Mammary epithelial cell (primary cell): ENCODE measurements around the gene TRIM36.

Experiments
- EZH2 ChIP-seq: IDR thresholded peaks from 2 replicates; pipeline ENCODE4 v1.6.1; 2012; ENCODE audit warnings: low read length, inconsistent platforms, borderline replicate concordance
- TF ChIP-seq, protein P1 (sequence below), 2 donors: IDR thresholded peaks in 1 of 2; conservative IDR thresholded peaks in 1 of 2; 2 replicates each; pipeline ENCODE4 v1.5.1; 2011 to 2012; ENCODE audit warnings: inconsistent platforms in 2 of 2, low read length in 2 of 2, mild to moderate bottlenecking in 2 of 2, control low read depth in 1 of 2, low read depth in 1 of 2; ENCODE audit not compliant: insufficient read depth in 1 of 2; ENCODE audit errors: extremely low read depth in 1 of 2

DNA sequence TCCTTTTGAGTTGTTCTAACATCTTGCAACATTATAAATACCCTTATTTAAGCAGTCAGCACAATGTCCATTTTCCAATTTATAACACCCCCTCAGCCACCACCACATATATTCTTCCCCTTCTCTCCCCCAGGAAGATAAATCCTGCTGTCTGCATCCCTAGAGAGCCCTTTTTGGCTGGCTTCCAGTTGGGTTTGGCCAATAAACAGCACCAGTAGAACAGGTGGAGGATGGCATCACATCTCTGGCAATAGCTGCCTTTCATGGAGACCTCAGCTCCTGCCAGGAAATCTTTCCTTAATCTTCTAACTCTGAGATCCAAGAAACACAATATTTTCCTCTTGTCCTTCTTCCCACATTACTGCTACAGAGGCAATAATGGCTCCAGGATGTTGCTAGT is 53.7 kb downstream of the TRIM36 start:
- TF ChIP-seq, protein P1, sequence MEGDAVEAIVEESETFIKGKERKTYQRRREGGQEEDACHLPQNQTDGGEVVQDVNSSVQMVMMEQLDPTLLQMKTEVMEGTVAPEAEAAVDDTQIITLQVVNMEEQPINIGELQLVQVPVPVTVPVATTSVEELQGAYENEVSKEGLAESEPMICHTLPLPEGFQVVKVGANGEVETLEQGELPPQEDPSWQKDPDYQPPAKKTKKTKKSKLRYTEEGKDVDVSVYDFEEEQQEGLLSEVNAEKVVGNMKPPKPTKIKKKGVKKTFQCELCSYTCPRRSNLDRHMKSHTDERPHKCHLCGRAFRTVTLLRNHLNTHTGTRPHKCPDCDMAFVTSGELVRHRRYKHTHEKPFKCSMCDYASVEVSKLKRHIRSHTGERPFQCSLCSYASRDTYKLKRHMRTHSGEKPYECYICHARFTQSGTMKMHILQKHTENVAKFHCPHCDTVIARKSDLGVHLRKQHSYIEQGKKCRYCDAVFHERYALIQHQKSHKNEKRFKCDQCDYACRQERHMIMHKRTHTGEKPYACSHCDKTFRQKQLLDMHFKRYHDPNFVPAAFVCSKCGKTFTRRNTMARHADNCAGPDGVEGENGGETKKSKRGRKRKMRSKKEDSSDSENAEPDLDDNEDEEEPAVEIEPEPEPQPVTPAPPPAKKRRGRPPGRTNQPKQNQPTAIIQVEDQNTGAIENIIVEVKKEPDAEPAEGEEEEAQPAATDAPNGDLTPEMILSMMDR (conservative IDR thresholded peaks at IDR 0.05 in 1 of 2, IDR thresholded peaks at IDR 0.05 in 1 of 2; ENCODE audit: extremely low read depth in 1 of 2, insufficient read depth in 1 of 2, low read depth in 1 of 2, low read length in 2 of 2), result no peak
- TF ChIP-seq EZH2, result no peak
